Measurements from ENCODE around the gene UFM1. TPM values are rescaled to one million over a fixed set of nuclear protein-coding genes. Genes with fewer than 3 reads are reported as not detected.

Gene UFM1
- total RNA-seq, 1 donor from 2014 or later, result 76.0 TPM

GRCh38 chr13:38412266-38412665 is 62.6 kb downstream of the UFM1 start:
- Histone ChIP-seq H3K79me2 (ENCODE audit: low read depth) (no peaks in the 10 kb centered on the region), H2AFZ (replicated peaks) (no peak overlapping the region), H3K4me3 (no peak overlapping the region), H3F3A (ENCODE audit: low read depth) (no peaks in the 10 kb centered on the region), H3K9me3 (ENCODE audit: low read depth) (no peaks in the 10 kb centered on the region), H3K27ac (no peak overlapping the region), H3K4me1 (no peaks in the 10 kb centered on the region), H3K36me3 (no peaks in the 10 kb centered on the region), H3K9ac (no peak overlapping the region), H4K20me1 (ENCODE audit: low read depth) (no peaks in the 10 kb centered on the region), H3K4me2 (no peak overlapping the region), H3K27me3 (no peaks in the 10 kb centered on the region)
- Mint-ChIP-seq H3K4me3 (no peak overlapping the region), H3K9me3 (no peaks in the 10 kb centered on the region), H3K27ac (no peak overlapping the region), H3K4me1 (no peaks in the 10 kb centered on the region), H3K27me3 (ENCODE audit: insufficient read depth, low read depth) (peaks cover 2% of the 10 kb centered on the region), H3K36me3 (no peaks in the 10 kb centered on the region)
- DNase-seq (ENCODE audit: low spot score), result no peak
- no peak for TF ChIP-seq CTCF (IDR thresholded peaks at IDR 0.05)
- TF ChIP-seq EZH2phosphoT487 (IDR thresholded peaks at IDR 0.05), result no peak
- TF ChIP-seq EZH2 (IDR thresholded peaks at IDR 0.05), result no peak
